NB4 (cell line): ENCODE data around the gene ZIC4.

Source experiments
- MYC ChIP-seq: IDR thresholded peaks from 2 replicates; pipeline ENCODE4 v1.6.1; 2011; ENCODE audit warnings: low read depth, low read length
- TF ChIP-seq, protein P1 (sequence below): IDR thresholded peaks from one replicate; pipeline ENCODE4 v1.5.1; 2012; ENCODE audit warnings: low read depth, low read length

DNA sequence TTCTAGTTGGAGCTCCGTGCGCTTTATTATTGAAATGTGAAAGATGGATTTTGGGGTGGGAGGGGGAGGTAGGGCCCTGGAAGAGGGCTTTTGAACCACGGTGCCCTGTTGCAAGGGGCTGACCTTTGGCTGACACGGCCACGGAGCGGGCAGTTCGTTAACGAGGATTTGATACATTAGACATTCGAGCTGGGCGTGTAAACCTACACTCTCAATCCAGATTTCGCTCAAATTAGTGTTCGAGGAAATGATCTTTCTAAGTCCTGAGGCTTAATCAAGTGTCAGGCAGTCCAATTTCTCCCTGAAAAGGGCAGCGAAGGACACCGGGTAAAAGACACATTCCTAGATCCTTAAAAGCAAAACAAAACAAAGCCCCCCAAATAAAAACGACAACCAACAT, 15.9 kb upstream of the ZIC4 start:
- no peak for TF ChIP-seq MYC
- TF ChIP-seq, protein P1, sequence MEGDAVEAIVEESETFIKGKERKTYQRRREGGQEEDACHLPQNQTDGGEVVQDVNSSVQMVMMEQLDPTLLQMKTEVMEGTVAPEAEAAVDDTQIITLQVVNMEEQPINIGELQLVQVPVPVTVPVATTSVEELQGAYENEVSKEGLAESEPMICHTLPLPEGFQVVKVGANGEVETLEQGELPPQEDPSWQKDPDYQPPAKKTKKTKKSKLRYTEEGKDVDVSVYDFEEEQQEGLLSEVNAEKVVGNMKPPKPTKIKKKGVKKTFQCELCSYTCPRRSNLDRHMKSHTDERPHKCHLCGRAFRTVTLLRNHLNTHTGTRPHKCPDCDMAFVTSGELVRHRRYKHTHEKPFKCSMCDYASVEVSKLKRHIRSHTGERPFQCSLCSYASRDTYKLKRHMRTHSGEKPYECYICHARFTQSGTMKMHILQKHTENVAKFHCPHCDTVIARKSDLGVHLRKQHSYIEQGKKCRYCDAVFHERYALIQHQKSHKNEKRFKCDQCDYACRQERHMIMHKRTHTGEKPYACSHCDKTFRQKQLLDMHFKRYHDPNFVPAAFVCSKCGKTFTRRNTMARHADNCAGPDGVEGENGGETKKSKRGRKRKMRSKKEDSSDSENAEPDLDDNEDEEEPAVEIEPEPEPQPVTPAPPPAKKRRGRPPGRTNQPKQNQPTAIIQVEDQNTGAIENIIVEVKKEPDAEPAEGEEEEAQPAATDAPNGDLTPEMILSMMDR, result no peak
